ENCODE measurements around the gene INS. TPM values are rescaled to one million over a fixed set of nuclear protein-coding genes. Genes with fewer than 3 reads are reported as not detected.

INS gene
- total RNA-seq, 2 experiments from 2014 or later: not detected

GRCh38 chr11:2155511-2155910 is 5.5 kb downstream of the INS start:
- no peaks in the 10 kb centered on the region for H3K9me3 ChIP-seq (ENCODE audit: control insufficient read depth in 1 of 2, insufficient read depth in 1 of 2, low read length in 2 of 2)
- peaks cover 10% of the 10 kb centered on the region for H3K4me1 ChIP-seq (ENCODE audit: insufficient read depth, low read length)
- Mint-ChIP-seq H3K4me1 (ENCODE audit: low read depth) (peaks cover 9% of the 10 kb centered on the region), H3K27ac (no peak overlapping the region), H3K4me3 (no peak overlapping the region), H3K27me3 (peaks cover 16% of the 10 kb centered on the region), H3K9me3 (no peaks in the 10 kb centered on the region), H3K36me3 (ENCODE audit: low read depth) (no peaks in the 10 kb centered on the region)
- no peak for ATAC-seq (ENCODE audit: poor library complexity)
- no peak for TF ChIP-seq CTCF (IDR thresholded peaks at IDR 0.05)
- no peak for DNase-seq
- ChIA-PET POLR2A (no interaction called here), CTCF (no interaction called here)
- H3K4me3 ChIP-seq (ENCODE audit: low read length): no peak overlapping the region
- intact Hi-C loops (cut with DNase I, micrococcal nuclease): no loop called here
- H3K27ac ChIP-seq (ENCODE audit: low read depth in 1 of 2, low read length in 2 of 2): no peak overlapping the region
- H3K27me3 ChIP-seq (ENCODE audit: control insufficient read depth in 1 of 2, insufficient read depth in 2 of 2, low read length in 2 of 2): peaks cover 6 to 9% of the 10 kb centered on the region in 2 experiments
- H3K36me3 ChIP-seq (ENCODE audit: insufficient read depth, low read length): no peaks in the 10 kb centered on the region

GRCh38 chr11:2154889-2155288 is 6.1 kb downstream of the INS start:
- intact Hi-C loops (cut with DNase I, micrococcal nuclease): loop anchor here in 1 of 2 experiments (5.0 kb wide), 1 partner anchor 273 kb away; no protein-coding TSS in a partner anchor
- CTCF ChIA-PET: no interaction called here

GRCh38 chr11:2154195-2154585 is 6.8 kb downstream of the INS start:
- no peak for TF ChIP-seq CTCF (IDR thresholded peaks at IDR 0.05)
- Mint-ChIP-seq H3K36me3 (ENCODE audit: low read depth) (no peaks in the 10 kb centered on the region), H3K27ac (no peak overlapping the region), H3K27me3 (peaks cover 25% of the 10 kb centered on the region), H3K4me3 (no peak overlapping the region), H3K9me3 (no peaks in the 10 kb centered on the region), H3K4me1 (ENCODE audit: low read depth) (peaks cover 9% of the 10 kb centered on the region)
- ATAC-seq (ENCODE audit: poor library complexity) (no peak), DNase-seq (no peak)
- no peaks in the 10 kb centered on the region for H3K9me3 ChIP-seq (ENCODE audit: control insufficient read depth in 1 of 2, insufficient read depth in 1 of 2, low read length in 2 of 2)
- no peaks in the 10 kb centered on the region for H3K36me3 ChIP-seq (ENCODE audit: insufficient read depth, low read length)
- peaks cover 10% of the 10 kb centered on the region for H3K4me1 ChIP-seq (ENCODE audit: insufficient read depth, low read length)
- intact Hi-C loops (cut with DNase I, micrococcal nuclease): loop anchor here in 1 of 2 experiments (5.0 kb wide), 1 partner anchor 272 kb away; no protein-coding TSS in a partner anchor
- no peak overlapping the region for H3K27ac ChIP-seq (ENCODE audit: low read depth in 1 of 2, low read length in 2 of 2)
- no peak overlapping the region for H3K4me3 ChIP-seq (ENCODE audit: low read length)
- ChIA-PET POLR2A (no interaction called here), CTCF (interaction anchor here (0.7 to 1.2 kb wide), 2 partner anchors 117 to 501 kb away, joined by 3 read pairs; no protein-coding TSS in a partner anchor)
- peaks cover 18 to 20% of the 10 kb centered on the region in 2 experiments for H3K27me3 ChIP-seq (ENCODE audit: control insufficient read depth in 1 of 2, insufficient read depth in 2 of 2, low read length in 2 of 2)

More at GRCh38 chr11:2154889-2155288, 6.1 kb downstream of the INS start:
- Histone ChIP-seq H3K9me3 (ENCODE audit: control insufficient read depth in 1 of 2, insufficient read depth in 1 of 2, low read length in 2 of 2) (no peaks in the 10 kb centered on the region), H3K4me1 (ENCODE audit: insufficient read depth, low read length) (peaks cover 10% of the 10 kb centered on the region), H3K27ac (ENCODE audit: low read depth in 1 of 2, low read length in 2 of 2) (no peak overlapping the region), H3K27me3 (ENCODE audit: control insufficient read depth in 1 of 2, insufficient read depth in 2 of 2, low read length in 2 of 2) (peaks cover 12 to 15% of the 10 kb centered on the region in 2 experiments), H3K4me3 (ENCODE audit: low read length) (no peak overlapping the region), H3K36me3 (ENCODE audit: insufficient read depth, low read length) (no peaks in the 10 kb centered on the region)
- peaks cover 22% of the 10 kb centered on the region for H3K27me3 Mint-ChIP-seq
- ATAC-seq (ENCODE audit: poor library complexity) (no peak), DNase-seq (no peak)
- peaks cover 9% of the 10 kb centered on the region for H3K4me1 Mint-ChIP-seq (ENCODE audit: low read depth)
- no peak overlapping the region for H3K4me3 Mint-ChIP-seq
- H3K27ac Mint-ChIP-seq: no peak overlapping the region
- no peaks in the 10 kb centered on the region for H3K36me3 Mint-ChIP-seq (ENCODE audit: low read depth)
- H3K9me3 Mint-ChIP-seq: no peaks in the 10 kb centered on the region
- POLR2A ChIA-PET: no interaction called here
- TF ChIP-seq CTCF (IDR thresholded peaks at IDR 0.05): no peak
